Panc1 (cell line): ENCODE results near the gene SKI. TPM values are rescaled to one million over a fixed set of nuclear protein-coding genes. Genes with fewer than 3 reads are reported as not detected.

ENCODE experiments used
- ATAC-seq: fragments of 200-7000 bp; cut with Tn5 transposase; 2 replicates; pipeline ENCODE4 v1.9.1; 2020; ENCODE audit warnings: mild to moderate bottlenecking, moderate library complexity
- BruUV-seq: library from RNA; stranded (reverse); fragments of 400-500 nt; replicated peaks from 2 replicates; lab custom pipeline; 2021; lab: Mats Ljungman, UMichigan
- CTCF ChIA-PET: fragments of 300-600 bp; sonication (Branson Sonifier 250); formaldehyde crosslinking; loops from one replicate; lab custom pipeline; 2022; ENCODE audit warnings: antibody characterized with exemption; lab: Charles Lee
- POLR2A ChIA-PET: fragments of 300-600 bp; sonication (Branson Sonifier 250); formaldehyde crosslinking; loops from one replicate; lab custom pipeline; 2022; ENCODE audit warnings: antibody characterized with exemption; lab: Charles Lee
- DNase-seq: peaks from one replicate; pipeline ENCODE4 v3.0.0-alpha.2; 2010; ENCODE audit warnings: low read depth, low spot score
- H3K27ac ChIP-seq: 2 replicates; pipeline ENCODE4 v1.5.1; 2011; ENCODE audit warnings: mild to moderate bottlenecking, low read length, inconsistent platforms
- H3K27me3 ChIP-seq: fragments of 200-500 bp; sonication (Bioruptor generic); 2 replicates; pipeline ENCODE4 v1.6.0; 2014; ENCODE audit warnings: low read length, inconsistent platforms; ENCODE audit not compliant: control insufficient read depth, insufficient read depth
- H3K36me3 ChIP-seq: fragments of 200-500 bp; sonication (Bioruptor generic); 2 replicates; pipeline ENCODE4 v1.5.1; 2014; ENCODE audit warnings: inconsistent platforms, mild to moderate bottlenecking, low read length, moderate library complexity; ENCODE audit not compliant: control insufficient read depth, insufficient read depth
- H3K4me1 ChIP-seq: 2 replicates; pipeline ENCODE4 v1.5.1; 2011; ENCODE audit warnings: inconsistent platforms, mild to moderate bottlenecking, low read length, moderate library complexity; ENCODE audit not compliant: control insufficient read depth, insufficient read depth
- H3K4me3 ChIP-seq, 2 experiments: 2 replicates each; pipeline ENCODE4 v1.5.1; 2011 to 2012; ENCODE audit warnings: low read depth in 2 of 2, low read length in 2 of 2, mild to moderate bottlenecking in 2 of 2, inconsistent platforms in 1 of 2, moderate library complexity in 1 of 2
- H3K9me3 ChIP-seq: fragments of 200-500 bp; sonication (Bioruptor generic); 2 replicates; pipeline ENCODE4 v1.5.1; 2014; ENCODE audit warnings: low read depth, mild to moderate bottlenecking, inconsistent platforms, low read length, moderate library complexity; ENCODE audit not compliant: control insufficient read depth, insufficient read depth
- POLR2AphosphoS5 ChIP-seq: IDR thresholded peaks from 2 replicates; pipeline ENCODE4 v1.6.1; 2012; ENCODE audit warnings: mild to moderate bottlenecking, low read depth, low read length, moderate library complexity
- REST ChIP-seq, 2 experiments: IDR thresholded peaks; 2 replicates each; pipeline ENCODE4 v1.6.1; 2011 to 2012; ENCODE audit warnings: low read depth in 2 of 2, control low read depth in 1 of 2, low read length in 1 of 2, mild to moderate bottlenecking in 1 of 2, moderate library complexity in 1 of 2; ENCODE audit not compliant: insufficient read depth in 1 of 2
- SIN3A ChIP-seq: IDR thresholded peaks from 2 replicates; pipeline ENCODE4 v1.6.1; 2012; ENCODE audit warnings: low read depth, mild to moderate bottlenecking, low read length, moderate library complexity, borderline replicate concordance; ENCODE audit not compliant: insufficient read depth
- TCF7L2 ChIP-seq: IDR thresholded peaks from 2 replicates; pipeline ENCODE4 v1.6.1; 2011; ENCODE audit warnings: mild to moderate bottlenecking, low read depth, low read length, inconsistent platforms
- in situ Hi-C: cut with HindIII; loops from 2 replicates; pipeline ENCODE4 v1.10.0; 2016; ENCODE audit warnings: low sequenced_read_pairs, low pct_unique_long_range_greater_than_20kb
- intact Hi-C: fragments of 100-400 bp; cut with micrococcal nuclease; formaldehyde crosslinking; loops from one replicate; pipeline ENCODE4 v1.10.0; 2022; ENCODE audit not compliant: unreplicated experiment
- total RNA-seq: library from RNA; stranded (reverse); gene quantifications from one replicate; pipeline ENCODE4 v1.2.1, GENCODE V29; 2021; ENCODE audit not compliant: unreplicated experiment
- TF ChIP-seq, protein P1 (sequence below): fragments of 450-650 bp; IDR thresholded peaks from 2 replicates; pipeline ENCODE4 v1.5.1; 2017; ENCODE audit warnings: mild to moderate bottlenecking

Gene SKI
- total RNA-seq, 1 experiment from 2014 or later: 63.2 TPM

- DNase-seq (no peak), ATAC-seq (no peak)
- intact Hi-C loops: loop anchor here (5.0 kb wide), 1 partner anchor 82 kb away; no protein-coding TSS in a partner anchor
- ChIA-PET CTCF (no interaction called here), POLR2A (no interaction called here)
- TF ChIP-seq, protein P1, sequence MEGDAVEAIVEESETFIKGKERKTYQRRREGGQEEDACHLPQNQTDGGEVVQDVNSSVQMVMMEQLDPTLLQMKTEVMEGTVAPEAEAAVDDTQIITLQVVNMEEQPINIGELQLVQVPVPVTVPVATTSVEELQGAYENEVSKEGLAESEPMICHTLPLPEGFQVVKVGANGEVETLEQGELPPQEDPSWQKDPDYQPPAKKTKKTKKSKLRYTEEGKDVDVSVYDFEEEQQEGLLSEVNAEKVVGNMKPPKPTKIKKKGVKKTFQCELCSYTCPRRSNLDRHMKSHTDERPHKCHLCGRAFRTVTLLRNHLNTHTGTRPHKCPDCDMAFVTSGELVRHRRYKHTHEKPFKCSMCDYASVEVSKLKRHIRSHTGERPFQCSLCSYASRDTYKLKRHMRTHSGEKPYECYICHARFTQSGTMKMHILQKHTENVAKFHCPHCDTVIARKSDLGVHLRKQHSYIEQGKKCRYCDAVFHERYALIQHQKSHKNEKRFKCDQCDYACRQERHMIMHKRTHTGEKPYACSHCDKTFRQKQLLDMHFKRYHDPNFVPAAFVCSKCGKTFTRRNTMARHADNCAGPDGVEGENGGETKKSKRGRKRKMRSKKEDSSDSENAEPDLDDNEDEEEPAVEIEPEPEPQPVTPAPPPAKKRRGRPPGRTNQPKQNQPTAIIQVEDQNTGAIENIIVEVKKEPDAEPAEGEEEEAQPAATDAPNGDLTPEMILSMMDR: no peak
- TF ChIP-seq TCF7L2: no peak
- TF ChIP-seq SIN3A: peak; percentile 61; the same call in 1 of the 2 replicates
- in situ Hi-C loops: no loop called here
- Histone ChIP-seq H3K4me3 (peak overlapping the region; percentile 56 to 68), H3K36me3 (peaks cover 2% of the 10 kb centered on the region; the same call in 1 of the 2 replicates), H3K27ac (peak overlapping the region; percentile 85), H3K4me1 (peaks cover 34% of the 10 kb centered on the region), H3K27me3 (no peaks in the 10 kb centered on the region), H3K9me3 (no peaks in the 10 kb centered on the region)
- BruUV-seq: TSS peak; percentile 59
Observed at GRCh38 chr1:2229911-2230731, 2.0 kb downstream of the SKI start.

GRCh38 chr1:2230781-2231531 lies 2.8 kb downstream of the SKI start:
- CTCF ChIA-PET: interaction anchor here (1.4 kb wide), 1 partner anchor 36 kb away, joined by 4 read pairs; the partner anchor contains the start of gene FAAP20
- H3K4me1 ChIP-seq: peaks cover 38% of the 10 kb centered on the region

More at GRCh38 chr1:2230781-2231531, 2.8 kb downstream of the SKI start:
- Histone ChIP-seq H3K27me3 (no peaks in the 10 kb centered on the region), H3K4me3 (peak overlapping the region; percentile 56 to 68), H3K9me3 (no peaks in the 10 kb centered on the region), H3K36me3 (peaks cover 2% of the 10 kb centered on the region; the same call in 1 of the 2 replicates), H3K27ac (peak overlapping the region; percentile 85)
- BruUV-seq: no TSS peak
- intact Hi-C loops (loop anchor here (5.0 kb wide), 1 partner anchor 81 kb away; no protein-coding TSS in a partner anchor), in situ Hi-C loops (no loop called here)
- TF ChIP-seq REST (IDR thresholded peaks at IDR 0.05; ENCODE audit: insufficient read depth in 1 of 2, low read depth in 2 of 2, low read length in 1 of 2): no peak
- no peak for TF ChIP-seq TCF7L2
- TF ChIP-seq, protein P1: no peak
- TF ChIP-seq SIN3A: no peak
- TF ChIP-seq POLR2AphosphoS5: no peak
- DNase-seq (no peak), ATAC-seq (peak; percentile 1; the same call in 1 of the 2 replicates)
- POLR2A ChIA-PET: no interaction called here
